ENCODE results near the gene POGZ.

- no peak for TF ChIP-seq DPF2 (CRISPR knock-in tag; IDR thresholded peaks at IDR 0.05; ENCODE audit: borderline replicate concordance, low read depth)
- no peak for TF ChIP-seq REST (IDR thresholded peaks at IDR 0.05; ENCODE audit: borderline replicate concordance in 1 of 2, low read depth in 1 of 2, low read length in 2 of 2)
- no peak for TF ChIP-seq ADNP (CRISPR knock-in tag; IDR thresholded peaks at IDR 0.05)
- TF ChIP-seq ZNF121 (CRISPR knock-in tag; IDR thresholded peaks at IDR 0.05) = no peak
- TF ChIP-seq ZNF629 (CRISPR knock-in tag; conservative IDR thresholded peaks at IDR 0.05) = no peak
- TF ChIP-seq ESRRA (CRISPR knock-in tag; IDR thresholded peaks at IDR 0.05; ENCODE audit: low read depth) = no peak
- no peak for TF ChIP-seq GATA4 (IDR thresholded peaks at IDR 0.05; ENCODE audit: borderline replicate concordance, low read depth)
- TF ChIP-seq FOXK2 (IDR thresholded peaks at IDR 0.05) = no peak
- no peak for TF ChIP-seq ZNF17 (CRISPR knock-in tag; IDR thresholded peaks at IDR 0.05)
- TF ChIP-seq ZNF20 (CRISPR knock-in tag; IDR thresholded peaks at IDR 0.05) = no peak
These were observed 97.4 kb downstream of the POGZ start for GRCh38 chr1:151361883-151362282.

Data from HepG2 (cell line).